ENCODE data around the gene HMCN1. TPM values are rescaled to one million over a fixed set of nuclear protein-coding genes. Genes with fewer than 3 reads are reported as not detected.

Gene HMCN1
- total RNA-seq, 1 experiment from 2014 or later: 0.23 TPM

DNA sequence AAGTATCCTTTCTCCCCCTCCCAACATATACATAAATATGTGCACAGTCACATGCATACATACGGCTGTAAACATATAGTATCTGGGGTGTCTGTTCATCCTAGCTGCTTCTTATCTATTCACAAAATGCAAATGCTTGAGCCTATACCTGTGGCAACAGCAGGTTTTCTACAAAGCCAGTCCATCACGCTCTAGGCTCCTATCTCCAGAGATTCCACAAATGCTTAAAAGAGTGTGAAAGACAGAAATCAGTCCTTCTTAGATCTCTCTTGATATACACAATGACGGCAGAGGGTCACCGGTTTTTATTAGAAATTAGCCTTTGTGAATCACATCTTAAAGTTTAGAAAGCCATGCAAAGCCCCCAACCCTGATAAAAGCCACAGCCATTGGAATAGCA, 501.5 kb downstream of the HMCN1 start:
- BruUV-seq (replicated peaks): no TSS peak
- Histone ChIP-seq H3K27ac (ENCODE audit: low read length) (no peak overlapping the region), H3K36me3 (ENCODE audit: control insufficient read depth, insufficient read depth, low read length) (no peaks in the 10 kb centered on the region), H3K4me3 (ENCODE audit: low read depth in 2 of 2, low read length in 2 of 2) (no peak overlapping the region), H3K27me3 (ENCODE audit: control insufficient read depth, insufficient read depth, low read length) (no peaks in the 10 kb centered on the region), H3K9me3 (ENCODE audit: control insufficient read depth, insufficient read depth, low read depth, low read length) (no peaks in the 10 kb centered on the region), H3K4me1 (ENCODE audit: control insufficient read depth, insufficient read depth, low read length) (no peaks in the 10 kb centered on the region)
- intact Hi-C loops (cut with micrococcal nuclease; ENCODE audit: unreplicated experiment): no loop called here
- TF ChIP-seq POLR2AphosphoS5 (IDR thresholded peaks at IDR 0.05; ENCODE audit: low read depth, low read length) (no peak), SIN3A (IDR thresholded peaks at IDR 0.05; ENCODE audit: borderline replicate concordance, insufficient read depth, low read depth, low read length) (no peak)
- TF ChIP-seq, protein P1, sequence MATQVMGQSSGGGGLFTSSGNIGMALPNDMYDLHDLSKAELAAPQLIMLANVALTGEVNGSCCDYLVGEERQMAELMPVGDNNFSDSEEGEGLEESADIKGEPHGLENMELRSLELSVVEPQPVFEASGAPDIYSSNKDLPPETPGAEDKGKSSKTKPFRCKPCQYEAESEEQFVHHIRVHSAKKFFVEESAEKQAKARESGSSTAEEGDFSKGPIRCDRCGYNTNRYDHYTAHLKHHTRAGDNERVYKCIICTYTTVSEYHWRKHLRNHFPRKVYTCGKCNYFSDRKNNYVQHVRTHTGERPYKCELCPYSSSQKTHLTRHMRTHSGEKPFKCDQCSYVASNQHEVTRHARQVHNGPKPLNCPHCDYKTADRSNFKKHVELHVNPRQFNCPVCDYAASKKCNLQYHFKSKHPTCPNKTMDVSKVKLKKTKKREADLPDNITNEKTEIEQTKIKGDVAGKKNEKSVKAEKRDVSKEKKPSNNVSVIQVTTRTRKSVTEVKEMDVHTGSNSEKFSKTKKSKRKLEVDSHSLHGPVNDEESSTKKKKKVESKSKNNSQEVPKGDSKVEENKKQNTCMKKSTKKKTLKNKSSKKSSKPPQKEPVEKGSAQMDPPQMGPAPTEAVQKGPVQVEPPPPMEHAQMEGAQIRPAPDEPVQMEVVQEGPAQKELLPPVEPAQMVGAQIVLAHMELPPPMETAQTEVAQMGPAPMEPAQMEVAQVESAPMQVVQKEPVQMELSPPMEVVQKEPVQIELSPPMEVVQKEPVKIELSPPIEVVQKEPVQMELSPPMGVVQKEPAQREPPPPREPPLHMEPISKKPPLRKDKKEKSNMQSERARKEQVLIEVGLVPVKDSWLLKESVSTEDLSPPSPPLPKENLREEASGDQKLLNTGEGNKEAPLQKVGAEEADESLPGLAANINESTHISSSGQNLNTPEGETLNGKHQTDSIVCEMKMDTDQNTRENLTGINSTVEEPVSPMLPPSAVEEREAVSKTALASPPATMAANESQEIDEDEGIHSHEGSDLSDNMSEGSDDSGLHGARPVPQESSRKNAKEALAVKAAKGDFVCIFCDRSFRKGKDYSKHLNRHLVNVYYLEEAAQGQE (IDR thresholded peaks at IDR 0.05; ENCODE audit: insufficient read depth in 1 of 2, low read depth in 2 of 2, low read length in 1 of 2): no peak
- POLR2A ChIA-PET: no interaction called here
- CTCF ChIA-PET: no interaction called here
- in situ Hi-C loops (cut with HindIII; ENCODE audit: low pct_unique_long_range_greater_than_20kb, low sequenced_read_pairs): no loop called here
- no peak for ATAC-seq
- no peak for DNase-seq (ENCODE audit: low read depth, low spot score)

DNA sequence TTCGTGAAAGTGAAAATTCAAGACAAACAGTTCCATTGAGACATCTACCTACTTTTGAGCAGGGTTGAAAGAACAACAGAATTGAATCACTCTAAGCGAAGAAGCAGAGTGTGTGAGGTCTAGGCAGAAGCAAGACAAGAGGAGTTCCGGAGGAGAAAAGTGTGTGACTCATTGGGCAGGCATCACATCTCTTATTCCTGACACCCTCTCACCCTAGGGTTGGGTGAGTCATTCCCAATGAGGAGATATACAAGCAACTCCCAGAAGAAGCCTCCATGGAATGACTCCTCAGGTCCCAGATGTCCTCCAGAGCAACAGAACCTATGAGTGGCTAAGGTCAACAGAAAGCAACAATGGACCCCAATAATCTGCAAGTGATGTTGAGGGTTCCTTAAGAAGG, 502.7 kb downstream of the HMCN1 start:
- Histone ChIP-seq H3K4me1 (ENCODE audit: control insufficient read depth, insufficient read depth, low read length) (no peaks in the 10 kb centered on the region), H3K9me3 (ENCODE audit: control insufficient read depth, insufficient read depth, low read depth, low read length) (no peaks in the 10 kb centered on the region), H3K27me3 (ENCODE audit: control insufficient read depth, insufficient read depth, low read length) (no peaks in the 10 kb centered on the region), H3K27ac (ENCODE audit: low read length) (no peak overlapping the region), H3K4me3 (ENCODE audit: low read depth in 2 of 2, low read length in 2 of 2) (no peak overlapping the region), H3K36me3 (ENCODE audit: control insufficient read depth, insufficient read depth, low read length) (no peaks in the 10 kb centered on the region)
- BruUV-seq (replicated peaks): no TSS peak
- ATAC-seq (no peak), DNase-seq (ENCODE audit: low read depth, low spot score) (no peak)
- in situ Hi-C loops (cut with HindIII; ENCODE audit: low pct_unique_long_range_greater_than_20kb, low sequenced_read_pairs): no loop called here
- CTCF ChIA-PET: no interaction called here
- POLR2A ChIA-PET: no interaction called here
- TF ChIP-seq POLR2AphosphoS5 (IDR thresholded peaks at IDR 0.05; ENCODE audit: low read depth, low read length): no peak
- TF ChIP-seq, protein P1 (IDR thresholded peaks at IDR 0.05; ENCODE audit: insufficient read depth in 1 of 2, low read depth in 2 of 2, low read length in 1 of 2): no peak
- TF ChIP-seq, protein P2, sequence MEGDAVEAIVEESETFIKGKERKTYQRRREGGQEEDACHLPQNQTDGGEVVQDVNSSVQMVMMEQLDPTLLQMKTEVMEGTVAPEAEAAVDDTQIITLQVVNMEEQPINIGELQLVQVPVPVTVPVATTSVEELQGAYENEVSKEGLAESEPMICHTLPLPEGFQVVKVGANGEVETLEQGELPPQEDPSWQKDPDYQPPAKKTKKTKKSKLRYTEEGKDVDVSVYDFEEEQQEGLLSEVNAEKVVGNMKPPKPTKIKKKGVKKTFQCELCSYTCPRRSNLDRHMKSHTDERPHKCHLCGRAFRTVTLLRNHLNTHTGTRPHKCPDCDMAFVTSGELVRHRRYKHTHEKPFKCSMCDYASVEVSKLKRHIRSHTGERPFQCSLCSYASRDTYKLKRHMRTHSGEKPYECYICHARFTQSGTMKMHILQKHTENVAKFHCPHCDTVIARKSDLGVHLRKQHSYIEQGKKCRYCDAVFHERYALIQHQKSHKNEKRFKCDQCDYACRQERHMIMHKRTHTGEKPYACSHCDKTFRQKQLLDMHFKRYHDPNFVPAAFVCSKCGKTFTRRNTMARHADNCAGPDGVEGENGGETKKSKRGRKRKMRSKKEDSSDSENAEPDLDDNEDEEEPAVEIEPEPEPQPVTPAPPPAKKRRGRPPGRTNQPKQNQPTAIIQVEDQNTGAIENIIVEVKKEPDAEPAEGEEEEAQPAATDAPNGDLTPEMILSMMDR (IDR thresholded peaks at IDR 0.05): no peak
- no peak for TF ChIP-seq SIN3A (IDR thresholded peaks at IDR 0.05; ENCODE audit: borderline replicate concordance, insufficient read depth, low read depth, low read length)
- TF ChIP-seq TCF7L2 (IDR thresholded peaks at IDR 0.05; ENCODE audit: low read depth, low read length): no peak
- intact Hi-C loops (cut with micrococcal nuclease; ENCODE audit: unreplicated experiment): no loop called here

Measured in Panc1 (cell line).